BJ (cell line): ENCODE results near the gene HOXD8. TPM values are rescaled to one million over a fixed set of nuclear protein-coding genes. Genes with fewer than 3 reads are reported as not detected.

Experiments used
- CTCF ChIA-PET: fragments of 350-600 bp; formaldehyde crosslinking; extraction: SDS; loops from one replicate; lab custom pipeline; 2021; ENCODE audit warnings: antibody characterized with exemption, inconsistent platforms; lab: Yijun Ruan, JAX
- POLR2A ChIA-PET: fragments of 300-600 bp; sonication (Branson Sonifier 250); formaldehyde crosslinking; extraction: SDS; loops from one replicate; lab custom pipeline; 2021; ENCODE audit warnings: antibody characterized with exemption; lab: Charles Lee
- DNase-seq: peaks from one replicate; pipeline ENCODE4 v3.0.0-alpha.2; 2011; ENCODE audit warnings: low read depth
- H3K27me3 ChIP-seq: 2 replicates; pipeline ENCODE4 v1.6.0; 2011; ENCODE audit warnings: low read length; ENCODE audit not compliant: control insufficient read depth, insufficient read depth
- H3K36me3 ChIP-seq: 2 replicates; pipeline ENCODE4 v1.5.1; 2011; ENCODE audit warnings: low read length; ENCODE audit not compliant: control insufficient read depth, insufficient read depth
- H3K4me3 ChIP-seq: 2 replicates; pipeline ENCODE4 v1.5.1; 2011; ENCODE audit warnings: low read depth, mild to moderate bottlenecking, control low read depth, low read length
- polyA plus RNA-seq: library from polyadenylated mRNA; depleted of rRNA; stranded (reverse); fragments of >200 nt; gene quantifications from 2 replicates; pipeline ENCODE4 v1.2.3, GENCODE V29; 2011
- TF ChIP-seq, protein P1 (sequence below): IDR thresholded peaks from 2 replicates; pipeline ENCODE4 v1.5.1; 2011; ENCODE audit warnings: low read depth, mild to moderate bottlenecking, control low read depth, inconsistent platforms, low read length, moderate library complexity; ENCODE audit not compliant: insufficient read depth

HOXD8 gene
- polyA plus RNA-seq, 1 experiment = 0.86 TPM

GRCh38 chr2:176173567-176174381 is 44.3 kb downstream of the HOXD8 start:
- no peaks in the 10 kb centered on the region for H3K36me3 ChIP-seq
- peaks cover 57% of the 10 kb centered on the region for H3K27me3 ChIP-seq
- no peak overlapping the region for H3K4me3 ChIP-seq
- DNase-seq = no peak
- ChIA-PET POLR2A (no interaction called here), CTCF (interaction anchor here (0.7 to 1.0 kb wide), 3 partner anchors 14 to 33 kb away, joined by 3 to 4 read pairs (median 3); no protein-coding TSS in a partner anchor)
- TF ChIP-seq, protein P1, sequence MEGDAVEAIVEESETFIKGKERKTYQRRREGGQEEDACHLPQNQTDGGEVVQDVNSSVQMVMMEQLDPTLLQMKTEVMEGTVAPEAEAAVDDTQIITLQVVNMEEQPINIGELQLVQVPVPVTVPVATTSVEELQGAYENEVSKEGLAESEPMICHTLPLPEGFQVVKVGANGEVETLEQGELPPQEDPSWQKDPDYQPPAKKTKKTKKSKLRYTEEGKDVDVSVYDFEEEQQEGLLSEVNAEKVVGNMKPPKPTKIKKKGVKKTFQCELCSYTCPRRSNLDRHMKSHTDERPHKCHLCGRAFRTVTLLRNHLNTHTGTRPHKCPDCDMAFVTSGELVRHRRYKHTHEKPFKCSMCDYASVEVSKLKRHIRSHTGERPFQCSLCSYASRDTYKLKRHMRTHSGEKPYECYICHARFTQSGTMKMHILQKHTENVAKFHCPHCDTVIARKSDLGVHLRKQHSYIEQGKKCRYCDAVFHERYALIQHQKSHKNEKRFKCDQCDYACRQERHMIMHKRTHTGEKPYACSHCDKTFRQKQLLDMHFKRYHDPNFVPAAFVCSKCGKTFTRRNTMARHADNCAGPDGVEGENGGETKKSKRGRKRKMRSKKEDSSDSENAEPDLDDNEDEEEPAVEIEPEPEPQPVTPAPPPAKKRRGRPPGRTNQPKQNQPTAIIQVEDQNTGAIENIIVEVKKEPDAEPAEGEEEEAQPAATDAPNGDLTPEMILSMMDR = no peak

DNA sequence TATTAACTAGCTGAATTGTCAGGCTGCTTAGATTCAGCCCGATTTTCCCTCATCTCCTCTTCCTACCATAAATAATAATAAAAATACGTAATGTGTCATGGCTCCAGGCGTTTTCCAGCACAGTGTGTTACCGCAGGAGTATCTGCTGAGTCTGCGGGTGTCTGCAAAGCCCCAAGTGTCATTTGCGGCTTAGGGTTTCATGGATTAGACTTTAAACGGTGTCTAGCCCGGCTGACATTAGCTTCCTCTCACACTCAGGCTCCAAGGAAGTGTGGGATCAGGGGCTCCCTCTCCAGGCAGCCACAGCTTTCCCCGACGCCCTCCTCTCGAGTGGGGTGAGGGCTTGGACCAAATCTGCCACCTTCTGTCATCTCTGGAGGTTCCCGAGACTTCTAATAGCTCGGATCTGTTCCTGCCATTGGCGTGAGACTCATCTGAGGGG is 44.9 kb downstream of the HOXD8 start:
- no peak overlapping the region for H3K4me3 ChIP-seq
- no peaks in the 10 kb centered on the region for H3K36me3 ChIP-seq
- H3K27me3 ChIP-seq = peaks cover 61% of the 10 kb centered on the region
- TF ChIP-seq, protein P1 = no peak
- DNase-seq = no peak
- ChIA-PET CTCF (interaction anchor here (0.7 to 1.0 kb wide), 3 partner anchors 14 to 34 kb away, joined by 3 to 4 read pairs (median 3); no protein-coding TSS in a partner anchor), POLR2A (no interaction called here)

DNA sequence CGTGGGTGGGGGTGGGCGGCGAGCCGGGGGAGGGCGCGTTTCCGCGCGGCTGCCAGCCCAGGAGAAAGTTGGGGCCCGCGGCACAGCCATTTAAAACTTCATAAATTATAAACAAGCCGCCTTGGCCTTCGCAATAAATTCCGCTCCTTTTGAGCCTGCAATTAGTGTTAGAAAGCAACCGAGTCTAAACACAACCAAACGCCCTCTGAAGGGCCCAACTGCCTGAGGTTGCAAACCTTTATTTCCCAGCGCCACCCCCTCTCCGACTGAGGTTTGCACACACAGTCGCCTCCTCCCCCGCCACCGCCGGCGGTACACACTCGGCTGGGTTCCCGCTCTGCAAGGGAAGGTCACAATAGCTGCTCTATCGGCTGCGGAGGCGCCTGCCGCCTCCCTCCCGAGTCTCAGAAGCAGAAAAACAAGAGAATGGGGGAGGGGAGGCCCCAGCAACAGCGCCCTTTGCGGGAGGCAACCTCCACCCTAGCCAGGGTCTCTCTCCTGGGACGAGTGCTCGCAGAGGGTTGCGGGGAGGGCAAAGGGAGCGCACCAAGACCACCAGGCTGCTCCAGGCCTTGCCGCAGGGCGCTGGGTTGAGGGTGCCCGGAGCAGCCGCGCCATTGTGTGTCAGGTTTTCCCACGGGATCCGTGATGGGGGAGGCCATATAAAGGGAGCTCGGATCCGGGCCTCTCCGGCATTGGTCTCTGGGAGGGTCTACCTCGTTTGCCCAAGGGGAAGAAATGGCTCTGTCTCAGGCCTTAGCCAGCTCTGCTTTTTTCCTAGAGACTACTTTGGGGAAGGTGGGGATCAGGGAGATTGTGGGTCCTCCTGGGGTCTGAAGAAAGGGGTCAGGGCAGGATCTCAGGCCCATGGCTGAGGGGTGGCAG is 45.6 kb downstream of the HOXD8 start:
- ChIA-PET CTCF (interaction anchor here (0.7 to 1.4 kb wide), 6 partner anchors 13 to 280 kb away, joined by 3 to 4 read pairs (median 4); no protein-coding TSS in a partner anchor), POLR2A (no interaction called here)
- no peaks in the 10 kb centered on the region for H3K36me3 ChIP-seq
- TF ChIP-seq, protein P1 = no peak
- DNase-seq = no peak
- no peak overlapping the region for H3K4me3 ChIP-seq
- H3K27me3 ChIP-seq = peaks cover 66% of the 10 kb centered on the region

- ChIA-PET CTCF (interaction anchor here (1.0 to 1.4 kb wide), 3 partner anchors 14 to 279 kb away, joined by 3 to 4 read pairs (median 4); no protein-coding TSS in a partner anchor), POLR2A (no interaction called here)
- Histone ChIP-seq H3K27me3 (peaks cover 62% of the 10 kb centered on the region), H3K36me3 (no peaks in the 10 kb centered on the region), H3K4me3 (no peak overlapping the region)
- TF ChIP-seq, protein P1 = no peak
- no peak for DNase-seq
Observed at GRCh38 chr2:176175709-176176607, 46.5 kb downstream of the HOXD8 start.
